Measurements from ENCODE around the gene ERBB4. TPM values are rescaled to one million over a fixed set of nuclear protein-coding genes. Genes with fewer than 3 reads are reported as not detected.

Gene ERBB4
- total RNA-seq, 4 donors from 2014 or later = 0.26 to 13.3 (median 2.4) TPM

DNA sequence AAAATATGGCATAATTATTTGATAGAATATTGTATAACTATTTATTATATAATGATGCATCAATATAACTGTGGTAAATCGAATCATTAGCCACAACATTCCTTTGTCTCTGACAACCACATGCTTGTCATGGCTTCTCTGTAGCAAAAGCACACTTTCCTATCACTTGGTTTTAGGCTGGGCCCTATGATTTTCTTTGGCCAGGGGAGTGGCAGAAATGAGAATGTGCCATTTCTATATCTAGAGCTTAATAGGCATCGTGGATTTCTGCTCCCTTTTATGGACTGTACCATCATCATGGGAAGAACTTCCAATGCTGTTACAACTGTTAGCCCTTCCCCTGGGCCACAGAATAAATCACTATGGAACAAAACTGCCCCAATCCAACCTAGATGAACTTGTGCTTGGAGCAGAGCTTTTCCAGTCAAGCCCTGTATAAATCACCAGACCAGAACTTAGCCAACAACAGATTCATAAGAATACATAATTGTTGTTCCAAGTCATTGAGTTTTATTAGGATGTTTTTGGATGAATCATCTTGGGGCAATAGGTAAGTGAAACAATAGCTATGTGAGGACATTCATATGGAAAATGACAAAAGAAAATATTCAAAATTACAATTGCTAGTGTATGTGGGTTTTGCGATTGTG lies 715.8 kb downstream of the ERBB4 start:
- intact Hi-C loops (cut with DNase I; ENCODE audit: low total_unique reads) = no loop called here
- no peaks in the 10 kb centered on the region for H3K27me3 ChIP-seq

DNA sequence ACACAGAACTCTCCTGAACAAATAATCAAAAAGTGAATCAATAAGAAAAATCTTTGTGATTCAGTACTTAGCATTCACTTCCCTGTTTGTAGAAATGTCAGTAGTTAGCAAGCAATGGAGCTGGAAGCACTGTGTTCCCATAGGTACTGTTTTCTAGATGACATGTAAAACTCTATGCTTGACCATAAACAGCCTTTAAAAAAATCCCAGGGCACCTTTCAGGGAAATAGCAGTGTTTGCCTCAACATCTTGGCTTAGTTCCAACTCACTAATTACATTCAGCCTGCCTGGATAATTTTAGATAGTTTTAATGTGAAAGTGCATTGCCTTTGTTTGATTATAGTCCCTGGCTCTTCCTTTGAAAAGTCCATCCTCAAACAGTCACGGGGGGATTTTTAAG lies 721.8 kb downstream of the ERBB4 start:
- Histone ChIP-seq H3K27ac (no peak overlapping the region), H3K4me1 (no peaks in the 10 kb centered on the region), H3K36me3 (no peaks in the 10 kb centered on the region), H3K27me3 (no peaks in the 10 kb centered on the region), H3K4me3 (no peak overlapping the region), H3K9me3 (no peaks in the 10 kb centered on the region)
- no peak for DNase-seq
- intact Hi-C loops (cut with DNase I; ENCODE audit: low total_unique reads) = no loop called here
- no peak for TF ChIP-seq POLR2A (IDR thresholded peaks at IDR 0.05)
- TF ChIP-seq, protein P1, sequence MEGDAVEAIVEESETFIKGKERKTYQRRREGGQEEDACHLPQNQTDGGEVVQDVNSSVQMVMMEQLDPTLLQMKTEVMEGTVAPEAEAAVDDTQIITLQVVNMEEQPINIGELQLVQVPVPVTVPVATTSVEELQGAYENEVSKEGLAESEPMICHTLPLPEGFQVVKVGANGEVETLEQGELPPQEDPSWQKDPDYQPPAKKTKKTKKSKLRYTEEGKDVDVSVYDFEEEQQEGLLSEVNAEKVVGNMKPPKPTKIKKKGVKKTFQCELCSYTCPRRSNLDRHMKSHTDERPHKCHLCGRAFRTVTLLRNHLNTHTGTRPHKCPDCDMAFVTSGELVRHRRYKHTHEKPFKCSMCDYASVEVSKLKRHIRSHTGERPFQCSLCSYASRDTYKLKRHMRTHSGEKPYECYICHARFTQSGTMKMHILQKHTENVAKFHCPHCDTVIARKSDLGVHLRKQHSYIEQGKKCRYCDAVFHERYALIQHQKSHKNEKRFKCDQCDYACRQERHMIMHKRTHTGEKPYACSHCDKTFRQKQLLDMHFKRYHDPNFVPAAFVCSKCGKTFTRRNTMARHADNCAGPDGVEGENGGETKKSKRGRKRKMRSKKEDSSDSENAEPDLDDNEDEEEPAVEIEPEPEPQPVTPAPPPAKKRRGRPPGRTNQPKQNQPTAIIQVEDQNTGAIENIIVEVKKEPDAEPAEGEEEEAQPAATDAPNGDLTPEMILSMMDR (IDR thresholded peaks at IDR 0.05) = no peak

More for the DNA sequence above, 715.8 kb downstream of the ERBB4 start:
- no peak overlapping the region for H3K4me3 ChIP-seq
- no peaks in the 10 kb centered on the region for H3K9me3 ChIP-seq
- no peak for DNase-seq
- no peaks in the 10 kb centered on the region for H3K4me1 ChIP-seq
- TF ChIP-seq, protein P1 (IDR thresholded peaks at IDR 0.05) = no peak
- TF ChIP-seq POLR2A (IDR thresholded peaks at IDR 0.05) = no peak
- H3K36me3 ChIP-seq = no peaks in the 10 kb centered on the region
- no peak overlapping the region for H3K27ac ChIP-seq

DNA sequence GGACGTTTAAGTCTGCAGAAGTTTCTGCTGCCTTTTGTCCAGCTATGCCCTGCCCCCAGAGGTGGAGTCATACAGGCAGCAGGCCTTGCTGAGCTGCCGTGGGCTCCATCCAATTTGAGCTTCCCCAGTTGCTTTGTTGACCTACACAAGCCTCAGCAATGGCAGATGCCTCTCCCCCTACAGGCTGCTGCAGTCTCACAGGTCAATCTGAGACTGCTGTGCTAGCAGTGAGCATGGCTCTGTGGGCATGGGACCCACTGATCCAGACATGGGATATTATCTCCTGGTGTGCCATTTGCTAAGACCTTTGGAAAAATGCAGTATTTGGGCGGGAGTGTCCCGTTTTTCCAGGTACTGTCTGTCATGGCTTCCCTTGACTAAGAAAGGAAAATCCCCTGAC lies 726.0 kb downstream of the ERBB4 start:
- Histone ChIP-seq H3K27me3 (no peaks in the 10 kb centered on the region), H3K4me1 (no peaks in the 10 kb centered on the region)
- TF ChIP-seq, protein P1 (IDR thresholded peaks at IDR 0.05) = no peak
- no peak for TF ChIP-seq POLR2A (IDR thresholded peaks at IDR 0.05)

DNA sequence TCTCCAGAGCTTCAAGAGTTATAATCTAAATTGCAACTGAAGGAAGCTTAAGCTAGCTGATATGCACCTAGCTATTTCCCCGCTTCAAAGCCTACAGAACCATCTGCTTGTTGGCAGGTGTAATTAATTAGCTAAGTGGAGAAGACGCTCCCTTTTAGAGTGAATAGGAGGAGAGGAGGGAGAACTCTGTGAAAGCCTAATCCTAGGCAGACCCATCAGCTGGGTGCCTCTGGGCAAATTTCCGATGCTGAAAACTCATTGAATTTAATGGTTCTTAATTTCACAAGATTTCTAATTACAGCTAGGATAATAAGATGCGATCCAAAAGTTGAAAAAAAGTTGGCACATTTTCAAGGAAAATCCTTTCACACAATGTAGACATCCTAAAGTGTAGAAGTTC lies 735.9 kb downstream of the ERBB4 start:
- H3K36me3 ChIP-seq = no peaks in the 10 kb centered on the region
- no peaks in the 10 kb centered on the region for H3K4me1 ChIP-seq
- no peak overlapping the region for H3K4me3 ChIP-seq
- no peaks in the 10 kb centered on the region for H3K27me3 ChIP-seq
- no peak for TF ChIP-seq POLR2A (IDR thresholded peaks at IDR 0.05)
- TF ChIP-seq, protein P1 (IDR thresholded peaks at IDR 0.05) = no peak
- no peaks in the 10 kb centered on the region for H3K9me3 ChIP-seq
- no peak for DNase-seq
- intact Hi-C loops (cut with DNase I; ENCODE audit: low total_unique reads) = no loop called here
- no peak overlapping the region for H3K27ac ChIP-seq

More for the DNA sequence above, 726.0 kb downstream of the ERBB4 start:
- H3K36me3 ChIP-seq = no peaks in the 10 kb centered on the region
- no peak for DNase-seq
- intact Hi-C loops (cut with DNase I; ENCODE audit: low total_unique reads) = no loop called here
- no peak overlapping the region for H3K27ac ChIP-seq
- H3K9me3 ChIP-seq = no peaks in the 10 kb centered on the region
- no peak overlapping the region for H3K4me3 ChIP-seq

DNA sequence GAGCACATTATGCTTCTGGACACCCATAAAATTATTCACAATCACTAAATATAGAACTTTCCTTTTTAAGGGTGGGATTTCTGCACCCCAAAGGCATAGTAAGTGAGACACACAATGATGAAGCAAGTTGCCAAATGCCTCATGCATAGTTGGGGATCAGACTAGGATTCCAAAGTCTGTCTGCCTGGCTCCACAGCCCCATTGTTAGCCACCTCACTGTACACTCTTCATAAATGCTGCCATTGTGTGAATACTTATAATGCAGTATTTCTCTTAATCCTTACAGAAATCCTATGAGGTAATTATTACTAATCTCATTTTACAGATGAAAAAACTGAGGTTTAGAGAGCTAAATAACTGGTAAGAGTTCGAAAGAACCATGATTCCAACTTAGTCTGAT lies 738.6 kb downstream of the ERBB4 start:
- no peak for DNase-seq
- Histone ChIP-seq H3K9me3 (no peaks in the 10 kb centered on the region), H3K4me1 (no peaks in the 10 kb centered on the region), H3K36me3 (no peaks in the 10 kb centered on the region), H3K27me3 (no peaks in the 10 kb centered on the region), H3K4me3 (no peak overlapping the region), H3K27ac (no peak overlapping the region)
- no peak for TF ChIP-seq POLR2A (IDR thresholded peaks at IDR 0.05)
- TF ChIP-seq, protein P1 (IDR thresholded peaks at IDR 0.05) = no peak
- intact Hi-C loops (cut with DNase I; ENCODE audit: low total_unique reads) = no loop called here

All from uterus (tissue), 4 donors.